Osteocyte (in vitro differentiated cells): ENCODE data around the gene USP10. TPM values are rescaled to one million over a fixed set of nuclear protein-coding genes. Genes with fewer than 3 reads are reported as not detected.
A peak's percentile ranks its signal among the peaks of the same experiment; 100 is the strongest.

Source experiments
- DNase-seq: peaks from one replicate; pipeline ENCODE4 v3.0.0; 2021; ENCODE audit warnings: mixed read lengths; ENCODE audit not compliant: unreplicated experiment; ENCODE audit errors: extremely low spot score
- H3K27ac Mint-ChIP-seq: one replicate; pipeline ENCODE4 v1.8.0; 2021; ENCODE audit warnings: mild to moderate bottlenecking, mixed read lengths; ENCODE audit not compliant: unreplicated experiment
- H3K27me3 Mint-ChIP-seq: one replicate; pipeline ENCODE4 v1.8.0; 2021; ENCODE audit warnings: mixed read lengths; ENCODE audit not compliant: unreplicated experiment
- H3K36me3 Mint-ChIP-seq: one replicate; pipeline ENCODE4 v1.8.0; 2021; ENCODE audit warnings: mixed read lengths; ENCODE audit not compliant: unreplicated experiment
- H3K4me1 Mint-ChIP-seq: one replicate; pipeline ENCODE4 v1.8.0; 2021; ENCODE audit warnings: mixed read lengths; ENCODE audit not compliant: unreplicated experiment
- H3K4me3 Mint-ChIP-seq: one replicate; pipeline ENCODE4 v1.8.0; 2021; ENCODE audit warnings: mild to moderate bottlenecking, moderate library complexity, mixed read lengths; ENCODE audit not compliant: unreplicated experiment
- H3K9me3 Mint-ChIP-seq: one replicate; pipeline ENCODE4 v1.8.0; 2021; ENCODE audit warnings: mixed read lengths; ENCODE audit not compliant: unreplicated experiment
- total RNA-seq: library from RNA; stranded (reverse); gene quantifications from 2 replicates; pipeline ENCODE4 v1.2.1, GENCODE V29; 2021
- TF ChIP-seq, protein P1 (sequence below): fragments of 200-600 bp; sonication (generic); IDR thresholded peaks from 2 replicates; pipeline ENCODE4 v1.5.0; 2021; ENCODE audit warnings: antibody characterized with exemption, mild to moderate bottlenecking, moderate library complexity

USP10 gene
- total RNA-seq, 1 donor from 2014 or later = 46.3 TPM

DNA sequence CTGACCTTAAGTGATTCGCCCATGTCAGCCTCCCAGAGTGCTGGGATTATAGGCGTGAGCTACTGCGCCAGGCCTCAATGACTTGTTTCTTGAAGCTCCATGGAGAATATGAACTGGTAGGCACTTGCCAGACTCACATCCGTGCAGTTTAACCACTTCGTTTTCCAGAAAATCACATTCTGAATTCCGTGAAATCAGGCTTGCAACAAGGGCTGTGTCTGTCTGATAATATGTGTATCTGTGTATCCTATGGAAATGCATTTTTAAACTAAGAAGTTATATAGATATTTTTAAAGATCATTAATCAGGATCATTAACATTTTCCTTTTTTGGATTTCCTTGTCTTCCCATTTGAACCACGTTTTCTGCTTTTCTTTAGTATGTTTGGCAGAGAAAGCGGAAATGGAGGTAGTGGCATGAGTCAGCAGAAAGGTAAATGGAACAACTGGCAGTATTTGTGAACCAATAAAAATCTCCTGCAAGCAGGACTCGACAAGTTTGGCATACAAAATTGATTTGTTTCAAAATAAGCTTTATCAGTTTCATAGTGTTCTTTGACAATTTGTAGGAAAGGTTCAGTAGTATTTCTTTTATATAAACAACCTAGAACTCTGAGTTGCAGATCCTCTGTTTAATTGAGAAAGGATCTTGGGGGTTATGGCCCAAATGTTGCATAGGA, 33.0 kb downstream of the USP10 start:
- Mint-ChIP-seq H3K36me3 (peaks cover 13% of the 10 kb centered on the region), H3K4me1 (peaks cover 61% of the 10 kb centered on the region)

DNA sequence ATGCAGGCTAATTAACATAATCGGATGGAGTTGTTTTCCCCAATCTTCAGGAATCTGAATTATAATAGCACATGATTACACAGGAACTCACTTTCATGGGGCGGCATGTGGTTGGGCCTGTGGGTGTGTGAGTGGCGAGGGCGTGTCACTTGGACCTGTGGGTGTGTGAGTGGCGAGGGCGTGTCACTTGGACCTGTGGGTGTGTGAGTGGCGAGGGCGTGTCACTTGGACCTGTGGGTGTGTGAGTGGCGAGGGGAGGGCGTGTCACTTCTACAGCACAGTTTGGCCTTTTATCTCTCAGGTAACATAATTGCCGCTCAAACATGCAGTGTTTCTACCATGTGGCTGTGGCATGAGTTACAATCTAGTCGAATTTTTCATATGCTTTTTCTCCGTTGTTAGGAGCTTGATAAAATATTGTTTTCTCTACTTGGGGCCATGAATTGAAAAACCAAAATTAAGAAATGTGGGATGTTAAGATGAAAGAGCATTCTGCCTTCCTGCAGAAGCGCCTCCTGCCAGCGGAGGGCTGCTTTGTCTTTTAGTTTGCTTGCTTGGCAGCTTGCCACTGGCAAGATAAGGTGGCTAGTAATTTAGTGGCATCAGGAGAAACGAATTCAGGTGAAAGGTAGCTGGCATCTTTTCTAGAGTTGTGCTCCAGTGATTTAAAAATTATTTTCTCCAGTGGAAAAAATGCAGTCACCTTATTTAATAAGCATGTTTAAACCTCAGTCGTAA, 36.2 kb downstream of the USP10 start:
- Mint-ChIP-seq H3K4me1 (peaks cover 46% of the 10 kb centered on the region), H3K36me3 (peaks cover 12% of the 10 kb centered on the region), H3K27me3 (no peaks in the 10 kb centered on the region), H3K27ac (no peak overlapping the region), H3K9me3 (no peaks in the 10 kb centered on the region), H3K4me3 (no peak overlapping the region)
- TF ChIP-seq, protein P1, sequence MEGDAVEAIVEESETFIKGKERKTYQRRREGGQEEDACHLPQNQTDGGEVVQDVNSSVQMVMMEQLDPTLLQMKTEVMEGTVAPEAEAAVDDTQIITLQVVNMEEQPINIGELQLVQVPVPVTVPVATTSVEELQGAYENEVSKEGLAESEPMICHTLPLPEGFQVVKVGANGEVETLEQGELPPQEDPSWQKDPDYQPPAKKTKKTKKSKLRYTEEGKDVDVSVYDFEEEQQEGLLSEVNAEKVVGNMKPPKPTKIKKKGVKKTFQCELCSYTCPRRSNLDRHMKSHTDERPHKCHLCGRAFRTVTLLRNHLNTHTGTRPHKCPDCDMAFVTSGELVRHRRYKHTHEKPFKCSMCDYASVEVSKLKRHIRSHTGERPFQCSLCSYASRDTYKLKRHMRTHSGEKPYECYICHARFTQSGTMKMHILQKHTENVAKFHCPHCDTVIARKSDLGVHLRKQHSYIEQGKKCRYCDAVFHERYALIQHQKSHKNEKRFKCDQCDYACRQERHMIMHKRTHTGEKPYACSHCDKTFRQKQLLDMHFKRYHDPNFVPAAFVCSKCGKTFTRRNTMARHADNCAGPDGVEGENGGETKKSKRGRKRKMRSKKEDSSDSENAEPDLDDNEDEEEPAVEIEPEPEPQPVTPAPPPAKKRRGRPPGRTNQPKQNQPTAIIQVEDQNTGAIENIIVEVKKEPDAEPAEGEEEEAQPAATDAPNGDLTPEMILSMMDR = no peak
- DNase-seq = no peak

More for the DNA sequence above, 33.0 kb downstream of the USP10 start:
- H3K9me3 Mint-ChIP-seq = no peaks in the 10 kb centered on the region
- peak overlapping the region; percentile 96 for H3K27ac Mint-ChIP-seq
- DNase-seq = no peak
- TF ChIP-seq, protein P1 = no peak
- no peaks in the 10 kb centered on the region for H3K27me3 Mint-ChIP-seq
- no peak overlapping the region for H3K4me3 Mint-ChIP-seq

GRCh38 chr16:84737192-84738011, 37.6 kb downstream of the USP10 start:
- DNase-seq = no peak
- TF ChIP-seq, protein P1 = no peak
- H3K4me1 Mint-ChIP-seq = peaks cover 37% of the 10 kb centered on the region
- H3K27ac Mint-ChIP-seq = no peak overlapping the region
- no peaks in the 10 kb centered on the region for H3K27me3 Mint-ChIP-seq
- H3K36me3 Mint-ChIP-seq = peaks cover 14% of the 10 kb centered on the region
- H3K4me3 Mint-ChIP-seq = no peak overlapping the region
- no peaks in the 10 kb centered on the region for H3K9me3 Mint-ChIP-seq

GRCh38 chr16:84738255-84739038, 38.6 kb downstream of the USP10 start:
- DNase-seq = peak; percentile 89
- Mint-ChIP-seq H3K27ac (peak overlapping the region; percentile 41), H3K9me3 (no peaks in the 10 kb centered on the region), H3K4me3 (no peak overlapping the region), H3K27me3 (no peaks in the 10 kb centered on the region), H3K36me3 (peaks cover 13% of the 10 kb centered on the region), H3K4me1 (peaks cover 33% of the 10 kb centered on the region)
- TF ChIP-seq, protein P1 = no peak
